ENCODE data around the gene PABPN1. TPM values are rescaled to one million over a fixed set of nuclear protein-coding genes. Genes with fewer than 3 reads are reported as not detected.

The PABPN1 gene
- total and polyA plus RNA-seq, 2 of the 13 experiments (the other 11 are each of a cell fraction or from before 2014, with no cell fraction given), result 233 to 524 TPM

- TF ChIP-seq NONO (IDR thresholded peaks at IDR 0.05), result no peak
- TF ChIP-seq NONO (CRISPR knock-in tag; conservative IDR thresholded peaks at IDR 0.05), result no peak
- TF ChIP-seq IKZF4 (CRISPR knock-in tag; IDR thresholded peaks at IDR 0.05; ENCODE audit: borderline replicate concordance, low read depth, not compliant biosample characterization), result no peak
- TF ChIP-seq TBP (CRISPR knock-in tag; IDR thresholded peaks at IDR 0.05), result no peak
- TF ChIP-seq ZNF512B (CRISPR knock-in tag; IDR thresholded peaks at IDR 0.05; ENCODE audit: borderline replicate concordance), result peak; percentile 95; the same call in 1 of the 2 replicates
- peak; percentile 84; the same call in 1 of the 2 replicates for TF ChIP-seq HBP1 (CRISPR knock-in tag; IDR thresholded peaks at IDR 0.05; ENCODE audit: low read depth)
- no peak for TF ChIP-seq SMYD3 (CRISPR knock-in tag; IDR thresholded peaks at IDR 0.05)
- no peak; the same call in 1 of the 2 replicates for TF ChIP-seq MNT (IDR thresholded peaks at IDR 0.05)
- TF ChIP-seq ETV5 (CRISPR knock-in tag; IDR thresholded peaks at IDR 0.05; ENCODE audit: borderline replicate concordance), result peak; percentile 74
- peak; percentile 94; the same call in 1 of the 2 replicates for TF ChIP-seq PAX8 (CRISPR knock-in tag; IDR thresholded peaks at IDR 0.05; ENCODE audit: borderline replicate concordance)
- TF ChIP-seq ZNF275 (CRISPR knock-in tag; IDR thresholded peaks at IDR 0.05; ENCODE audit: borderline replicate concordance), result peak; percentile 81
- TF ChIP-seq ZNF292 (CRISPR knock-in tag; IDR thresholded peaks at IDR 0.05; ENCODE audit: borderline replicate concordance, low read depth), result peak; percentile 89
- 0 out of 2 replicates have a peak, but pooled peaks have one; percentile 34 for TF ChIP-seq RFXANK (CRISPR knock-in tag; IDR thresholded peaks at IDR 0.05)
- no peak; the same call in 1 of the 2 replicates for TF ChIP-seq KDM3A (CRISPR knock-in tag; IDR thresholded peaks at IDR 0.05; ENCODE audit: low read depth)
- peak in 1 of 2 experiments; percentile 64; a peak in 2 of 4 replicates for TF ChIP-seq KLF16 (CRISPR knock-in tag; IDR thresholded peaks at IDR 0.05)
- TF ChIP-seq ZNF143 (CRISPR knock-in tag; IDR thresholded peaks at IDR 0.05), result peak; percentile 38; the same call in 1 of the 2 replicates
- no peak; the same call in 1 of the 2 replicates for TF ChIP-seq ZNF512 (CRISPR knock-in tag; IDR thresholded peaks at IDR 0.05)
- TF ChIP-seq TAF15 (IDR thresholded peaks at IDR 0.05; ENCODE audit: low read depth, low read length, poor library complexity, severe bottlenecking), result peak; percentile 35
- TF ChIP-seq CENPX (CRISPR knock-in tag; IDR thresholded peaks at IDR 0.05), result no peak
Observed at GRCh38 chr14:23302290-23303225, 18.7 kb upstream of the PABPN1 start, which contains the start of gene PPP1R3E (continued).
